Measurements from ENCODE around the gene KCNV2. TPM values are rescaled to one million over a fixed set of nuclear protein-coding genes. Genes with fewer than 3 reads are reported as not detected.
"Not testable (repeated sequence)": the region's sequence is repeated elsewhere in the genome, so short reads cannot be mapped to it uniquely, and the experiment has no call there.

Gene KCNV2
- total and polyA plus RNA-seq, 5 experiments from 2014 or later, result not detected

GRCh38 chr9:2697492-2697891 lies 19.8 kb upstream of the KCNV2 start:
- no peaks in the 10 kb centered on the region for H3K9me3 Mint-ChIP-seq
- POLR2A ChIA-PET, result no interaction called here
- no peaks in the 10 kb centered on the region for H3K27me3 Mint-ChIP-seq
- peaks cover 0 to 10% (median 6%) of the 10 kb centered on the region in 3 donors for H3K36me3 Mint-ChIP-seq
- no peaks in the 10 kb centered on the region for H3K4me1 Mint-ChIP-seq
- DNase-seq (no peak), ATAC-seq (no peak)
- H3K27ac Mint-ChIP-seq, result no peak overlapping the region
- no peak overlapping the region for H3K4me3 Mint-ChIP-seq

- Mint-ChIP-seq H3K4me3 (no peak overlapping the region), H3K4me1 (no peaks in the 10 kb centered on the region)
These were observed 16.9 kb upstream of the KCNV2 start for GRCh38 chr9:2700398-2700797.

DNA sequence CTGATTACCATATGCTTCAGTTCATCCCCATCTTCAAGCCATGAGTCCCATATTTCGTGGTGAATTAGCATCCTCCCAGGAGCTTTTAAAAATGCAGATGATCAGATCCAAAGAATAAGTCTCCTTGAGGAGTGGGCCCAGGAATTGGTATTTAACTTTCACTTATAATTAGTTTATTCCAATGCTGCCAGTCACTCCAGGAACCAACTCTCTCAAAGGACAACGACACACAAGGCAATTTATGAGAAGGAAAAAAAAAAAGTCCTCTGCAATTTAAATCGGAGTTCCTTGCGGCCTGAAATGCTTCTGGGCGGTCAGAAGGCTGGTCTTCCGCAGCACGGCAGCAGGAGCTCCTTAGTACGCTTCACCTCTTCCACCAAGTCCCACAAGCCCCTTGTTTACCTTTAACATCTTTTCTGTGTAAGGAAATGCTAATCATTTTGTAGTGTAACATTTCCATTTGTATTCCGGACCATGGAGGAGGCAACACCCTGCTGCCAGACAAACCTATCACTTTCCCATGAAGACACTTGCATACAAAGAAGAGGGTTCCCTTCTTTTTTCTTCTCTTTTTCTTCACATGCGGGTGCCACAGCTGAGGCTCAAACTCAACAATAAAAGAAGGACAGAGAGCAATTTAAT lies 16.3 kb upstream of the KCNV2 start:
- H3K27me3 Mint-ChIP-seq, result no peaks in the 10 kb centered on the region
- no peaks in the 10 kb centered on the region for H3K4me1 Mint-ChIP-seq
- H3K4me3 Mint-ChIP-seq, result no peak overlapping the region
- peaks cover 0 to 8% (median 2%) of the 10 kb centered on the region in 3 donors for H3K36me3 Mint-ChIP-seq
- no peak overlapping the region for H3K27ac Mint-ChIP-seq
- H3K9me3 Mint-ChIP-seq, result no peaks in the 10 kb centered on the region
- ATAC-seq, result no peak
- no peak for DNase-seq
- POLR2A ChIA-PET, result no interaction called here

More at GRCh38 chr9:2700398-2700797, 16.9 kb upstream of the KCNV2 start:
- DNase-seq (no peak), ATAC-seq (no peak)
- peaks cover 0 to 6% (median 2%) of the 10 kb centered on the region in 3 donors for H3K36me3 Mint-ChIP-seq
- H3K27ac Mint-ChIP-seq, result no peak overlapping the region
- no peaks in the 10 kb centered on the region for H3K27me3 Mint-ChIP-seq
- no peaks in the 10 kb centered on the region for H3K9me3 Mint-ChIP-seq
- POLR2A ChIA-PET, result no interaction called here

DNA sequence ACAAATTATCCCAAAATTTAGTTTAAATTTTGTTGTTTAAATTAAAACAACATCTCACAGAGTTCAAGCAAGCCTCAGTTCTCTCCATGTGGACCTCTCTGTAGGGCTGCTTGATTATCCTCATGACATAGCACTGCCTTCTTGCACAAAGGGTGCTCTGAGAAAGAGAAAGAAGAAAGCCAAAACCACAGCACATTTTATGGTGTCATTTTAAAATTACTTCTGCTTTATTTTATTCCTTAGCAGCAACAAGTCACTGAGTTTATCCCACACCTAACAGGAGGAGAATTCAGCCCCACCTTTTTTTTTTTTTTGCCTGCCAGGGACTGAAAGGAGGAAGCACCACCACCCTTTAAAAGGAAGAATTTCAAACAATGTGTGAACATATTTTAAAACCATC lies 12.8 kb upstream of the KCNV2 start:
- Mint-ChIP-seq H3K27ac (no peak overlapping the region), H3K4me1 (no peaks in the 10 kb centered on the region), H3K27me3 (no peaks in the 10 kb centered on the region), H3K36me3 (peaks cover 2 to 18% (median 6%) of the 10 kb centered on the region in 3 donors), H3K4me3 (no peak overlapping the region), H3K9me3 (peaks cover 0 to 8% (median 0%) of the 10 kb centered on the region in 9 donors)
- POLR2A ChIA-PET, result no interaction called here
- ATAC-seq (no peak), DNase-seq (no peak)

DNA sequence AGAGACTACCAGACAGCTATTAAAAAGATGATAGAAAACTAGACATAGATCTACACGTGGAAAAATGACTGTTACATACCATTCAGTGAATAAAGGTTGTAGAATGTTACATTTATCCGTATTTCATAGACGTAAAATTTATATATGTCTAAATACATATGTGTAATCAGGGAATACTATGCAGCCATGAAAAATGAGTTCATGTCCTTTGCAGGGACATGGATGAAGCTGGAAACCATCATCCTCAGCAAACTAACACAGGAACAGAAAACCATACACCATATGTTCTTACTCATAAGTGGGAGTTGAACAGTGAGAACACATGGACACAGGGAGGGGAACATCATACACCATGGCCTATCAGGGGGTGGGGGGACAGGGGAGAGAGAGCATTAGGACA lies 10.1 kb upstream of the KCNV2 start:
- H3K4me3 Mint-ChIP-seq, ATAC-seq, H3K9me3 Mint-ChIP-seq, H3K4me1 Mint-ChIP-seq, H3K27me3 Mint-ChIP-seq, H3K27ac Mint-ChIP-seq, DNase-seq, POLR2A ChIA-PET: not testable (repeated sequence)
- H3K36me3 Mint-ChIP-seq, result peaks cover 0 to 14% (median 6%) of the 10 kb centered on the region in 3 donors

- no peak for DNase-seq
- no peak for ATAC-seq
- Mint-ChIP-seq H3K4me1 (no peaks in the 10 kb centered on the region), H3K4me3 (no peak overlapping the region), H3K27me3 (no peaks in the 10 kb centered on the region), H3K36me3 (peaks cover 0 to 21% (median 12%) of the 10 kb centered on the region in 3 donors), H3K9me3 (peaks cover 0 to 11% (median 1%) of the 10 kb centered on the region in 9 donors), H3K27ac (no peak overlapping the region)
- POLR2A ChIA-PET, result no interaction called here
These were observed 7.6 kb upstream of the KCNV2 start for GRCh38 chr9:2709645-2710101.

- ATAC-seq (no peak), DNase-seq (no peak)
- Mint-ChIP-seq H3K36me3 (peaks cover 0 to 16% (median 9%) of the 10 kb centered on the region in 3 donors), H3K9me3 (peaks cover 0 to 11% (median 1%) of the 10 kb centered on the region in 9 donors), H3K4me1 (no peaks in the 10 kb centered on the region), H3K27me3 (no peaks in the 10 kb centered on the region), H3K4me3 (no peak overlapping the region), H3K27ac (no peak overlapping the region)
- POLR2A ChIA-PET, result no interaction called here
These were observed 5.6 kb upstream of the KCNV2 start for GRCh38 chr9:2711716-2712115.

DNA sequence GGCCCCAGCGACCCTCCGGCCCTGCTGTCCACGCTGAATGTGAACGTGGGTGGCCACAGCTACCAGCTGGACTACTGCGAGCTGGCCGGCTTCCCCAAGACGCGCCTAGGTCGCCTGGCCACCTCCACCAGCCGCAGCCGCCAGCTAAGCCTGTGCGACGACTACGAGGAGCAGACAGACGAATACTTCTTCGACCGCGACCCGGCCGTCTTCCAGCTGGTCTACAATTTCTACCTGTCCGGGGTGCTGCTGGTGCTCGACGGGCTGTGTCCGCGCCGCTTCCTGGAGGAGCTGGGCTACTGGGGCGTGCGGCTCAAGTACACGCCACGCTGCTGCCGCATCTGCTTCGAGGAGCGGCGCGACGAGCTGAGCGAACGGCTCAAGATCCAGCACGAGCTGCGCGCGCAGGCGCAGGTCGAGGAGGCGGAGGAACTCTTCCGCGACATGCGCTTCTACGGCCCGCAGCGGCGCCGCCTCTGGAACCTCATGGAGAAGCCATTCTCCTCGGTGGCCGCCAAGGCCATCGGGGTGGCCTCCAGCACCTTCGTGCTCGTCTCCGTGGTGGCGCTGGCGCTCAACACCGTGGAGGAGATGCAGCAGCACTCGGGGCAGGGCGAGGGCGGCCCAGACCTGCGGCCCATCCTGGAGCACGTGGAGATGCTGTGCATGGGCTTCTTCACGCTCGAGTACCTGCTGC lies 839 bp downstream of the KCNV2 start:
- ATAC-seq (no peak), DNase-seq (no peak)
- Mint-ChIP-seq H3K27ac (no peak overlapping the region), H3K27me3 (no peaks in the 10 kb centered on the region), H3K4me1 (peaks cover 0 to 2% (median 0%) of the 10 kb centered on the region in 4 donors), H3K9me3 (peaks cover 0 to 18% (median 5%) of the 10 kb centered on the region in 9 donors), H3K4me3 (no peak overlapping the region), H3K36me3 (peaks cover 4 to 29% (median 10%) of the 10 kb centered on the region in 3 donors)
- POLR2A ChIA-PET, result no interaction called here

GRCh38 chr9:2718698-2719033 lies 1.4 kb downstream of the KCNV2 start:
- no peak overlapping the region for H3K4me3 Mint-ChIP-seq
- peaks cover 0 to 13% (median 5%) of the 10 kb centered on the region in 9 donors for H3K9me3 Mint-ChIP-seq
- no peak overlapping the region for H3K27ac Mint-ChIP-seq
- POLR2A ChIA-PET, result no interaction called here
- no peaks in the 10 kb centered on the region for H3K27me3 Mint-ChIP-seq
- peaks cover 0 to 2% (median 0%) of the 10 kb centered on the region in 4 donors for H3K4me1 Mint-ChIP-seq
- DNase-seq, result no peak
- H3K36me3 Mint-ChIP-seq, result peaks cover 4 to 26% (median 6%) of the 10 kb centered on the region in 3 donors
- ATAC-seq, result no peak

GRCh38 chr9:2720179-2720654 lies 2.9 kb downstream of the KCNV2 start:
- Mint-ChIP-seq H3K27me3 (no peaks in the 10 kb centered on the region), H3K27ac (peak overlapping the region in 1 of 10 donors; percentile 80), H3K9me3 (peaks cover 0 to 9% (median 5%) of the 10 kb centered on the region in 9 donors), H3K4me1 (peaks cover 0 to 2% (median 0%) of the 10 kb centered on the region in 4 donors), H3K4me3 (no peak overlapping the region), H3K36me3 (peaks cover 4 to 23% (median 5%) of the 10 kb centered on the region in 3 donors)
- POLR2A ChIA-PET, result no interaction called here
- DNase-seq, result no peak
- no peak for ATAC-seq

GRCh38 chr9:2722715-2723114 lies 5.4 kb downstream of the KCNV2 start:
- DNase-seq (no peak), ATAC-seq (no peak)
- peaks cover 4 to 17% (median 5%) of the 10 kb centered on the region in 3 donors for H3K36me3 Mint-ChIP-seq
- no peaks in the 10 kb centered on the region for H3K27me3 Mint-ChIP-seq
- peaks cover 0 to 2% (median 0%) of the 10 kb centered on the region in 4 donors for H3K4me1 Mint-ChIP-seq
- H3K4me3 Mint-ChIP-seq, result no peak overlapping the region
- POLR2A ChIA-PET, result no interaction called here
- peaks cover 0 to 8% (median under 1%) of the 10 kb centered on the region in 9 donors for H3K9me3 Mint-ChIP-seq
- no peak overlapping the region for H3K27ac Mint-ChIP-seq

DNA sequence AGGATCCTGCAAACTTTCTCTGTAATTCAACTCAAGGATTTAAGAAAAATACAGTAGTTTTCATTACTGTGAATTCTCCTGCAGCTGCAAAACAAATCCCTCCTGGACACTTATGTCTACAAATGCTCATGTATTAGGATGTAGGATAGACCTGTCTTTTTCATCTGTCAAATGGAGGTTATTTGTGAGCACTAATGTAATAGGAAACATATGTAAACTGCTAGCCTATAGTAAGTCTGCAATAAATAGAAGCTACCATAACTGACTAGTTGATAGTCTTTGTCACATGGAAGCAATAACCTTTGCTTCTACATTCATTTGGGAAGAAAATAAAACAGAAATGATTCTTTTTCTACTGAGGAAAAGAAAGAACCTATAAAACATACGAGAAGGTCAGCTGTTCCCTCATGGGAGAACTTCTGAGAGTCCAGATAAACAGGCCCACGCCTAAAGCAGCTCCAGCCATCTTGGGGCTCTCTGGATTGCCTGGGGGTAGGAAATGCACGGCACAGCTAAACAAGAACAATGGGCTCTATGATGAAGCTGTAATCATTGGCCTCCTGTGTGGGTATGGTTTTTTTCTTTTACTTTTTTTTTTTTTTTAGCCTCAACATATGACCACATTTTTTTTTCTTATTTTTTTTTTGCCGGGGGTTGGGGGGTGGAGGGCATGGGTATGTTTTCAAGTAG lies 6.2 kb downstream of the KCNV2 start:
- H3K27me3 Mint-ChIP-seq, result no peaks in the 10 kb centered on the region
- DNase-seq (no peak), ATAC-seq (no peak)
- peaks cover 4 to 17% (median 5%) of the 10 kb centered on the region in 3 donors for H3K36me3 Mint-ChIP-seq
- no peak overlapping the region for H3K27ac Mint-ChIP-seq
- POLR2A ChIA-PET, result no interaction called here
- no peak overlapping the region for H3K4me3 Mint-ChIP-seq
- peaks cover 0 to 2% (median under 1%) of the 10 kb centered on the region in 4 donors for H3K4me1 Mint-ChIP-seq
- H3K9me3 Mint-ChIP-seq, result peaks cover 0 to 8% (median 0%) of the 10 kb centered on the region in 9 donors

DNA sequence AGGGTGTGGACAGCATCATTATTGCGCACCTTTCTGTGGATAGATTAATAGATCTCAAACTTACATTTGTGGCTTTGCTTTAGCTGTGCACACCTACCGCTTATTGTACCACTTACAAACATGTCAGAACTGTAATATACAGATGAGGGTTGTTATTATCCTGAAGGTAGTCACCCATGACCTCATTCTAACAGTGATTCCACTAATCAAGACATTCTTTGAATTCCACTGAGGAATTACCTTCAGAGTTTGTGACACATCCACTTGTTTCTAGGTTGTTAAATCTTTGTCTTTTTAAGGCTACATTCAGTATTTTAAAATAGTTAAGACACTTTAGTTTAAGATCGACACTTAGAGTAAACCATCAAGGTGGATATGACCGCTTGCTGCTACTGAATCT lies 7.8 kb downstream of the KCNV2 start:
- ATAC-seq, result no peak
- DNase-seq, result no peak
- peaks cover 0 to 2% (median under 1%) of the 10 kb centered on the region in 4 donors for H3K4me1 Mint-ChIP-seq
- no peak overlapping the region for H3K27ac Mint-ChIP-seq
- no peaks in the 10 kb centered on the region for H3K9me3 Mint-ChIP-seq
- H3K4me3 Mint-ChIP-seq, result no peak overlapping the region
- POLR2A ChIA-PET, result no interaction called here
- no peaks in the 10 kb centered on the region for H3K27me3 Mint-ChIP-seq
- peaks cover 2 to 6% (median 5%) of the 10 kb centered on the region in 3 donors for H3K36me3 Mint-ChIP-seq
